ENCODE results near the gene MRPL16. TPM values are rescaled to one million over a fixed set of nuclear protein-coding genes. Genes with fewer than 3 reads are reported as not detected.
A peak's percentile ranks its signal among the peaks of the same experiment; 100 is the strongest.
"Not testable (repeated sequence)": the region's sequence is repeated elsewhere in the genome, so short reads cannot be mapped to it uniquely, and the experiment has no call there.

The MRPL16 gene
- polyA plus RNA-seq, 3 donors, result 34.1 to 75.0 (median 71.9) TPM

DNA sequence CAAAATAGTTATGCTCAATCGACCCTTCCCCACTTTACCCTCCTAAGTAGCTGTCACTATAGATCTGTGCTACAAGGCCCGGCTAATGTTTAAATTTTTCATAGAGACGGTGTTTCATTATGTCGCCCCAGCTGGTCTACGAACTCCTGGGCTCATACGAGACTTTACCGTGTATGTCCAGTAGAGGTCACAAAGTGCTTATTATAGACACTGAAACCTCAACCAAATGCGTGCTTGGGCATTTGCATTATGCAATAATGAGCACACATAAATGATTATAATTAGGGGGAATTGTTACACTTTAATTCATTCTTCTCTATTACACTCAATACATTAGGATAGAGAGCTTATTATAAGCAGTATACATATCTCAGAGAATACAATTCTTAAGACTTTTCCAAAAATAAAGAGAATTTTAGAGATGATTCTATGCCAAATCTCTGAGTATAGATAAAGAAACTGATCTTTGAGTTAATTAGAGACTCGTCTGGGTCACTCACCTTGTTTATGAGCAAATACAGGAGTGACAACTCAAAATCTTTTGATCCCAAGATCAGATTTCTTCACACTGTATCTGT, 12.5 kb upstream of the MRPL16 start:
- Histone ChIP-seq H3K9me3 (replicated peaks in 1 of 2; ENCODE audit: control insufficient read depth in 1 of 2, insufficient read depth in 1 of 2, low read length in 2 of 2) (no peaks in the 10 kb centered on the region), H3K36me3 (replicated peaks in 1 of 2; ENCODE audit: control insufficient read depth in 1 of 2, insufficient read depth in 2 of 2, low read length in 2 of 2) (no peaks in the 10 kb centered on the region), H3K27me3 (ENCODE audit: control insufficient read depth in 2 of 2, insufficient read depth in 2 of 2, low read length in 2 of 2) (no peaks in the 10 kb centered on the region), H3K9ac (ENCODE audit: insufficient read depth, low read length, poor library complexity, severe bottlenecking) (no peak overlapping the region), H3K4me1 (ENCODE audit: control insufficient read depth in 1 of 2, insufficient read depth in 2 of 2, low read length in 2 of 2) (peaks cover 12% of the 10 kb centered on the region in 2 donors), H3K4me3 (replicated peaks in 1 of 3; ENCODE audit: low read depth in 2 of 3, low read length in 3 of 3) (no peak overlapping the region), H3K4me2 (replicated peaks; ENCODE audit: extremely low read depth, low read length, poor library complexity, severe bottlenecking) (no peak overlapping the region), H2AFZ (ENCODE audit: insufficient read depth, low read depth, low read length, poor library complexity, severe bottlenecking) (peak overlapping the region; percentile 60), H3K79me2 (ENCODE audit: insufficient read depth, low read length) (no peaks in the 10 kb centered on the region), H4K20me1 (ENCODE audit: insufficient read depth, low read length) (no peaks in the 10 kb centered on the region), H3K27ac (ENCODE audit: low read depth in 1 of 2, low read length in 2 of 2) (no peak overlapping the region)
- WGBS (ENCODE audit: insufficient coverage), result no CpG with 5 or more reads among the region's 9 CpGs
- DNase-seq, result peak; percentile 55 to 79 (median 72)
- H3K27ac Mint-ChIP-seq, result no peak overlapping the region
- H3K9me3 Mint-ChIP-seq, result peaks cover 0 to 3% (median 0%) of the 10 kb centered on the region in 7 donors
- peaks cover 0 to 3% (median 0%) of the 10 kb centered on the region in 3 donors for H3K27me3 Mint-ChIP-seq (ENCODE audit: low read depth in 3 of 3)
- no peaks in the 10 kb centered on the region for H3K36me3 Mint-ChIP-seq
- peak overlapping the region in 1 of 2 donors; percentile 84 for H3K4me3 Mint-ChIP-seq
- H3K4me1 Mint-ChIP-seq, result peaks cover 17% of the 10 kb centered on the region
- intact Hi-C loops (cut with micrococcal nuclease), result loop anchor here (5.0 to 10.0 kb wide), 4 partner anchors 92 to 432 kb away; no protein-coding TSS in a partner anchor
- TF ChIP-seq, protein P1, sequence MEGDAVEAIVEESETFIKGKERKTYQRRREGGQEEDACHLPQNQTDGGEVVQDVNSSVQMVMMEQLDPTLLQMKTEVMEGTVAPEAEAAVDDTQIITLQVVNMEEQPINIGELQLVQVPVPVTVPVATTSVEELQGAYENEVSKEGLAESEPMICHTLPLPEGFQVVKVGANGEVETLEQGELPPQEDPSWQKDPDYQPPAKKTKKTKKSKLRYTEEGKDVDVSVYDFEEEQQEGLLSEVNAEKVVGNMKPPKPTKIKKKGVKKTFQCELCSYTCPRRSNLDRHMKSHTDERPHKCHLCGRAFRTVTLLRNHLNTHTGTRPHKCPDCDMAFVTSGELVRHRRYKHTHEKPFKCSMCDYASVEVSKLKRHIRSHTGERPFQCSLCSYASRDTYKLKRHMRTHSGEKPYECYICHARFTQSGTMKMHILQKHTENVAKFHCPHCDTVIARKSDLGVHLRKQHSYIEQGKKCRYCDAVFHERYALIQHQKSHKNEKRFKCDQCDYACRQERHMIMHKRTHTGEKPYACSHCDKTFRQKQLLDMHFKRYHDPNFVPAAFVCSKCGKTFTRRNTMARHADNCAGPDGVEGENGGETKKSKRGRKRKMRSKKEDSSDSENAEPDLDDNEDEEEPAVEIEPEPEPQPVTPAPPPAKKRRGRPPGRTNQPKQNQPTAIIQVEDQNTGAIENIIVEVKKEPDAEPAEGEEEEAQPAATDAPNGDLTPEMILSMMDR (IDR thresholded peaks at IDR 0.05), result peak; percentile 80

DNA sequence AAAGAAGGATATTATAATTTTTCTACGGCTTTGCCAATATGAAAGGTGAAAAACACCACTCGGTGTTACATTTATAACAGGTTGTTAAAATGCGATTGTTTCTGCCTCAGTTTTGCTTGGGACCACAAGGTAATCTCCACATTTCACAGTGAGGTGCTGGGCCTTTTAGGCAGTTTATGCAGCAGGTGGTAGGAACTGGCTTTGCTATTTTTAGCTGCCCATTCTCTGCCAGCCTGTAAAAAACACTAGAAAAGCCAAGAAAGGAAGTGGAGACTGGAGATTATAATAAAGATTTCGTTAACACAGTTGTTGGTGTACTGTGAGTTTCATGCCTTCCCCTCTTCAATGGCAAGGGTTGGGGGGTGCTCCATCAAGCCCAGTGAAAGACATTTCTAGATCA, 8.0 kb upstream of the MRPL16 start:
- WGBS (ENCODE audit: insufficient coverage), result 0% methylated on average over 1 of the region's 4 CpGs

DNA sequence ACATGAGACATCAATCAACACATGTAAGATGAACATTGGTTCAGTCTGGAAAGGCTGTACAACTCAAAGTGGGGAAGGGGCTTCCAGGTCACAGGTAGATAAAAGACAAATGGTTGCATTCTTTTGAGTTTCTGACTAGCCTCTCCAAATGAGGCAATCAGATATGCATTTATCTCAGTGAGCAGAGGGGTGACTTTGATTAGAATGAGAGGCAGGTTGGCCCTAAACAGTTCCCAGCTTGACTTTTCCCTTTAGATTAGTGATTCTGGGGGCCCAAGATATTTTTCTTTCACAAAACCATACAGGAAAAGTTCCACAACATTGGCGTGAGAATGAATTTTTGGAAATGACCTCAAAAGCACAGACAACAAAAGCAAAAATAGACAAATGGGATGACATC, 5.9 kb upstream of the MRPL16 start:
- H3K4me3 ChIP-seq (replicated peaks in 1 of 3; ENCODE audit: low read depth in 2 of 3, low read length in 3 of 3); H3K36me3 ChIP-seq (replicated peaks in 1 of 2; ENCODE audit: control insufficient read depth in 1 of 2, insufficient read depth in 2 of 2, low read length in 2 of 2); DNase-seq; H3K4me2 ChIP-seq (replicated peaks; ENCODE audit: extremely low read depth, low read length, poor library complexity, severe bottlenecking); H3K9ac ChIP-seq (ENCODE audit: insufficient read depth, low read length, poor library complexity, severe bottlenecking); H3K36me3 Mint-ChIP-seq; intact Hi-C loops (cut with micrococcal nuclease); H2AFZ ChIP-seq (ENCODE audit: insufficient read depth, low read depth, low read length, poor library complexity, severe bottlenecking); H3K27ac ChIP-seq (ENCODE audit: low read depth in 1 of 2, low read length in 2 of 2); H3K9me3 Mint-ChIP-seq; H3K79me2 ChIP-seq (ENCODE audit: insufficient read depth, low read length); H3K9me3 ChIP-seq (replicated peaks in 1 of 2; ENCODE audit: control insufficient read depth in 1 of 2, insufficient read depth in 1 of 2, low read length in 2 of 2); H3K27me3 Mint-ChIP-seq (ENCODE audit: low read depth in 3 of 3); H3K4me3 Mint-ChIP-seq; H3K27me3 ChIP-seq (ENCODE audit: control insufficient read depth in 2 of 2, insufficient read depth in 2 of 2, low read length in 2 of 2); H3K27ac Mint-ChIP-seq; H4K20me1 ChIP-seq (ENCODE audit: insufficient read depth, low read length): not testable (repeated sequence)
- no CpG with 5 or more reads among the region's 1 CpG for WGBS (ENCODE audit: insufficient coverage)
- peaks cover 20% of the 10 kb centered on the region for H3K4me1 Mint-ChIP-seq
- H3K4me1 ChIP-seq (ENCODE audit: control insufficient read depth in 1 of 2, insufficient read depth in 2 of 2, low read length in 2 of 2), result peaks cover 16 to 23% of the 10 kb centered on the region in 2 donors

More for the DNA sequence above, 8.0 kb upstream of the MRPL16 start:
- no peak overlapping the region for H3K9ac ChIP-seq (ENCODE audit: insufficient read depth, low read length, poor library complexity, severe bottlenecking)
- Mint-ChIP-seq H3K27ac (peak overlapping the region in 1 of 7 donors; percentile 61), H3K36me3 (no peaks in the 10 kb centered on the region), H3K9me3 (no peaks in the 10 kb centered on the region), H3K4me1 (peaks cover 24% of the 10 kb centered on the region), H3K4me3 (no peak overlapping the region), H3K27me3 (ENCODE audit: low read depth in 3 of 3) (no peaks in the 10 kb centered on the region)
- no peaks in the 10 kb centered on the region for H3K9me3 ChIP-seq (replicated peaks in 1 of 2; ENCODE audit: control insufficient read depth in 1 of 2, insufficient read depth in 1 of 2, low read length in 2 of 2)
- TF ChIP-seq, protein P1 (IDR thresholded peaks at IDR 0.05), result no peak
- intact Hi-C loops (cut with micrococcal nuclease), result no loop called here
- H4K20me1 ChIP-seq (ENCODE audit: insufficient read depth, low read length), result no peaks in the 10 kb centered on the region
- peaks cover 18 to 22% of the 10 kb centered on the region in 2 donors for H3K4me1 ChIP-seq (ENCODE audit: control insufficient read depth in 1 of 2, insufficient read depth in 2 of 2, low read length in 2 of 2)
- H2AFZ ChIP-seq (ENCODE audit: insufficient read depth, low read depth, low read length, poor library complexity, severe bottlenecking), result peak overlapping the region; percentile 18
- no peaks in the 10 kb centered on the region for H3K27me3 ChIP-seq (ENCODE audit: control insufficient read depth in 2 of 2, insufficient read depth in 2 of 2, low read length in 2 of 2)
- no peak overlapping the region for H3K4me3 ChIP-seq (replicated peaks in 1 of 3; ENCODE audit: low read depth in 2 of 3, low read length in 3 of 3)
- H3K4me2 ChIP-seq (replicated peaks; ENCODE audit: extremely low read depth, low read length, poor library complexity, severe bottlenecking), result no peak overlapping the region
- no peaks in the 10 kb centered on the region for H3K79me2 ChIP-seq (ENCODE audit: insufficient read depth, low read length)
- no peak for DNase-seq
- H3K36me3 ChIP-seq (replicated peaks in 1 of 2; ENCODE audit: control insufficient read depth in 1 of 2, insufficient read depth in 2 of 2, low read length in 2 of 2), result no peaks in the 10 kb centered on the region
- H3K27ac ChIP-seq (ENCODE audit: low read depth in 1 of 2, low read length in 2 of 2), result no peak overlapping the region

All from CD14-positive monocyte (primary cell).